Endodermal cell (in vitro differentiated cells): ENCODE results near the gene MRFAP1L1. TPM values are rescaled to one million over a fixed set of nuclear protein-coding genes. Genes with fewer than 3 reads are reported as not detected.

Experiments used
- DNase-seq: peaks from one replicate; pipeline ENCODE4 v3.0.0-alpha.2; 2017
- H3K27ac ChIP-seq: 2 replicates; pipeline ENCODE4 v1.5.1; 2013; ENCODE audit warnings: mild to moderate bottlenecking, low read depth, low read length, moderate library complexity
- H3K27me3 ChIP-seq: 2 replicates; pipeline ENCODE4 v1.6.1; 2013; ENCODE audit warnings: mild to moderate bottlenecking, low read length, moderate library complexity; ENCODE audit not compliant: insufficient read depth, control insufficient read depth, poor library complexity, severe bottlenecking
- H3K36me3 ChIP-seq: 2 replicates; pipeline ENCODE4 v1.7.0; 2013; ENCODE audit warnings: mild to moderate bottlenecking, low read length, moderate library complexity; ENCODE audit not compliant: control insufficient read depth, insufficient read depth
- H3K4me1 ChIP-seq: one replicate; pipeline ENCODE4 v1.7.0; 2013; ENCODE audit warnings: low read length; ENCODE audit not compliant: control insufficient read depth, insufficient read depth
- H3K4me3 ChIP-seq: 2 replicates; pipeline ENCODE4 v1.5.1; 2013; ENCODE audit warnings: mild to moderate bottlenecking, low read length, moderate library complexity
- H3K9ac ChIP-seq: 2 replicates; pipeline ENCODE4 v1.6.1; 2013; ENCODE audit warnings: mild to moderate bottlenecking, low read length, moderate library complexity; ENCODE audit not compliant: poor library complexity, severe bottlenecking; ENCODE audit errors: extremely low read depth
- H3K9me3 ChIP-seq: 2 replicates; pipeline ENCODE4 v1.6.1; 2013; ENCODE audit warnings: mild to moderate bottlenecking, low read length, moderate library complexity; ENCODE audit not compliant: control insufficient read depth
- H3K27ac Mint-ChIP-seq: 2 replicates; pipeline ENCODE4 v1.8.0; 2020; ENCODE audit warnings: mixed read lengths
- H3K27me3 Mint-ChIP-seq: 2 replicates; pipeline ENCODE4 v1.8.0; 2021; ENCODE audit warnings: mild to moderate bottlenecking, mixed read lengths; ENCODE audit not compliant: insufficient read depth
- H3K36me3 Mint-ChIP-seq: 2 replicates; pipeline ENCODE4 v1.8.0; 2020; ENCODE audit warnings: low read depth, mixed read lengths
- H3K4me1 Mint-ChIP-seq: 2 replicates; pipeline ENCODE4 v1.8.0; 2020; ENCODE audit warnings: mixed read lengths
- H3K4me3 Mint-ChIP-seq: 2 replicates; pipeline ENCODE4 v1.8.0; 2020; ENCODE audit warnings: mild to moderate bottlenecking, moderate library complexity, mixed read lengths
- H3K9me3 Mint-ChIP-seq: 2 replicates; pipeline ENCODE4 v1.8.0; 2020; ENCODE audit warnings: mild to moderate bottlenecking, mixed read lengths
- CTCF ChIP-seq: fragments of 200-600 bp; sonication (generic); conservative IDR thresholded peaks from 2 replicates; pipeline ENCODE4 v1.5.0; 2021; ENCODE audit warnings: antibody characterized with exemption, mild to moderate bottlenecking
- WGBS, 2 experiments: methylation state at CpG; one replicate each; pipeline versions ENCODE4 v1.1.5 to v1.1.7; 2013; ENCODE audit warnings: missing lambda C conversion rate in 2 of 2, mixed read lengths in 1 of 2; ENCODE audit not compliant: insufficient coverage in 1 of 2, insufficient read length in 1 of 2; 5-methylcytosine and 5-hydroxymethylcytosine counted together
- total RNA-seq, 2 donors: library from RNA; stranded (reverse); fragmentation: NEBNext Ultra II Directional in 1 of 2; extraction: Animal tissue kit (Norgen Biotek cat#: 25700) in 1 of 2; gene quantifications; 2 replicates in 1 of 2; 3 replicates in 1 of 2; pipeline ENCODE4 v1.2.1, GENCODE V29; 2021

MRFAP1L1 gene
- total RNA-seq, 2 donors from 2014 or later: 45.0 to 50.2 TPM

- H3K36me3 Mint-ChIP-seq: no peaks in the 10 kb centered on the region
- Histone ChIP-seq H3K9me3 (no peaks in the 10 kb centered on the region), H3K9ac (no peak overlapping the region), H3K27ac (no peak overlapping the region), H3K36me3 (no peaks in the 10 kb centered on the region), H3K4me3 (no peak overlapping the region), H3K4me1 (no peaks in the 10 kb centered on the region), H3K27me3 (no peaks in the 10 kb centered on the region)
- no peak overlapping the region for H3K4me3 Mint-ChIP-seq
- no peak overlapping the region for H3K27ac Mint-ChIP-seq
- DNase-seq: no peak
- H3K9me3 Mint-ChIP-seq: no peaks in the 10 kb centered on the region
- 91% methylated on average over 14 to 16 of the region's 16 CpGs for WGBS, 2 experiments
- peaks cover 4% of the 10 kb centered on the region for H3K27me3 Mint-ChIP-seq
- no peak for TF ChIP-seq CTCF
- no peaks in the 10 kb centered on the region for H3K4me1 Mint-ChIP-seq
These were observed 24.6 kb upstream of the MRFAP1L1 start for GRCh38 chr4:6734165-6734786.

GRCh38 chr4:6733358-6734164 lies 23.9 kb upstream of the MRFAP1L1 start:
- Histone ChIP-seq H3K27me3 (no peaks in the 10 kb centered on the region), H3K27ac (no peak overlapping the region), H3K9me3 (no peaks in the 10 kb centered on the region), H3K4me3 (no peak overlapping the region), H3K9ac (no peak overlapping the region), H3K36me3 (no peaks in the 10 kb centered on the region), H3K4me1 (no peaks in the 10 kb centered on the region)
- 92 to 93% methylated on average over 24 to 27 of the region's 27 CpGs for WGBS, 2 experiments
- Mint-ChIP-seq H3K36me3 (no peaks in the 10 kb centered on the region), H3K4me3 (no peak overlapping the region), H3K4me1 (no peaks in the 10 kb centered on the region), H3K27me3 (peaks cover 4% of the 10 kb centered on the region), H3K27ac (no peak overlapping the region), H3K9me3 (no peaks in the 10 kb centered on the region)
- no peak for DNase-seq
- TF ChIP-seq CTCF: no peak

- peaks cover 4% of the 10 kb centered on the region for H3K27me3 Mint-ChIP-seq
- Histone ChIP-seq H3K4me3 (no peak overlapping the region), H3K27ac (no peak overlapping the region), H3K4me1 (no peaks in the 10 kb centered on the region), H3K27me3 (no peaks in the 10 kb centered on the region), H3K36me3 (no peaks in the 10 kb centered on the region), H3K9ac (no peak overlapping the region), H3K9me3 (no peaks in the 10 kb centered on the region)
- H3K4me1 Mint-ChIP-seq: peaks cover 2% of the 10 kb centered on the region
- no peak overlapping the region for H3K4me3 Mint-ChIP-seq
- 89 to 92% methylated on average over 15 to 21 of the region's 21 CpGs for WGBS, 2 experiments
- DNase-seq: peak; percentile 71
- H3K9me3 Mint-ChIP-seq: no peaks in the 10 kb centered on the region
- no peak for TF ChIP-seq CTCF
- H3K36me3 Mint-ChIP-seq: no peaks in the 10 kb centered on the region
- H3K27ac Mint-ChIP-seq: peak overlapping the region; percentile 81
These were observed 23.0 kb upstream of the MRFAP1L1 start for GRCh38 chr4:6732441-6733357.
